Measurements from ENCODE around the gene ROBO1. TPM values are rescaled to one million over a fixed set of nuclear protein-coding genes. Genes with fewer than 3 reads are reported as not detected.

ROBO1 gene
- total and polyA plus RNA-seq, 4 donors: 1.0 to 30.3 (median 3.9) TPM

DNA sequence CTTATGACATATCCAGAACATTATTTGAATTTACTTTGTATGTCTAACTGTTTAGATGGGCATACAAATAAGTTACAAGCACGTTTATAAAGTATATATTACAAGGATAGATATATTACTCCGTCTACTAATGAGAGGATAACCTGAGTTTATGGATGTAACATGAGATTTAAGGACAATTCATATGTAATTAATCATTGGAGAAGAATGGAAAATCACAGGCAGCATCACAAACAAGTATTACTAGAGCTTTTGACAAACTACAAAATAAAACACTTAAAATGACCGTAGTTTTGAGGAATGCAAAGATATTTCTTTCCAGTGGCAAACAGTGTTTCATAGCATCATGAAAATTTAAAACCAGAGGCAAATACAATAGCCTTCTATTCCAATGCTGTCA lies 113.8 kb downstream of the ROBO1 start (continued):
- TF ChIP-seq, protein P1, sequence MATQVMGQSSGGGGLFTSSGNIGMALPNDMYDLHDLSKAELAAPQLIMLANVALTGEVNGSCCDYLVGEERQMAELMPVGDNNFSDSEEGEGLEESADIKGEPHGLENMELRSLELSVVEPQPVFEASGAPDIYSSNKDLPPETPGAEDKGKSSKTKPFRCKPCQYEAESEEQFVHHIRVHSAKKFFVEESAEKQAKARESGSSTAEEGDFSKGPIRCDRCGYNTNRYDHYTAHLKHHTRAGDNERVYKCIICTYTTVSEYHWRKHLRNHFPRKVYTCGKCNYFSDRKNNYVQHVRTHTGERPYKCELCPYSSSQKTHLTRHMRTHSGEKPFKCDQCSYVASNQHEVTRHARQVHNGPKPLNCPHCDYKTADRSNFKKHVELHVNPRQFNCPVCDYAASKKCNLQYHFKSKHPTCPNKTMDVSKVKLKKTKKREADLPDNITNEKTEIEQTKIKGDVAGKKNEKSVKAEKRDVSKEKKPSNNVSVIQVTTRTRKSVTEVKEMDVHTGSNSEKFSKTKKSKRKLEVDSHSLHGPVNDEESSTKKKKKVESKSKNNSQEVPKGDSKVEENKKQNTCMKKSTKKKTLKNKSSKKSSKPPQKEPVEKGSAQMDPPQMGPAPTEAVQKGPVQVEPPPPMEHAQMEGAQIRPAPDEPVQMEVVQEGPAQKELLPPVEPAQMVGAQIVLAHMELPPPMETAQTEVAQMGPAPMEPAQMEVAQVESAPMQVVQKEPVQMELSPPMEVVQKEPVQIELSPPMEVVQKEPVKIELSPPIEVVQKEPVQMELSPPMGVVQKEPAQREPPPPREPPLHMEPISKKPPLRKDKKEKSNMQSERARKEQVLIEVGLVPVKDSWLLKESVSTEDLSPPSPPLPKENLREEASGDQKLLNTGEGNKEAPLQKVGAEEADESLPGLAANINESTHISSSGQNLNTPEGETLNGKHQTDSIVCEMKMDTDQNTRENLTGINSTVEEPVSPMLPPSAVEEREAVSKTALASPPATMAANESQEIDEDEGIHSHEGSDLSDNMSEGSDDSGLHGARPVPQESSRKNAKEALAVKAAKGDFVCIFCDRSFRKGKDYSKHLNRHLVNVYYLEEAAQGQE (IDR thresholded peaks at IDR 0.05): no peak
- TF ChIP-seq, protein P2, sequence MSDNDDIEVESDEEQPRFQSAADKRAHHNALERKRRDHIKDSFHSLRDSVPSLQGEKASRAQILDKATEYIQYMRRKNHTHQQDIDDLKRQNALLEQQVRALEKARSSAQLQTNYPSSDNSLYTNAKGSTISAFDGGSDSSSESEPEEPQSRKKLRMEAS (IDR thresholded peaks at IDR 0.05): no peak
- TF ChIP-seq RAD21 (IDR thresholded peaks at IDR 0.05) (no peak), FOXA1 (IDR thresholded peaks at IDR 0.05) (no peak)

DNA sequence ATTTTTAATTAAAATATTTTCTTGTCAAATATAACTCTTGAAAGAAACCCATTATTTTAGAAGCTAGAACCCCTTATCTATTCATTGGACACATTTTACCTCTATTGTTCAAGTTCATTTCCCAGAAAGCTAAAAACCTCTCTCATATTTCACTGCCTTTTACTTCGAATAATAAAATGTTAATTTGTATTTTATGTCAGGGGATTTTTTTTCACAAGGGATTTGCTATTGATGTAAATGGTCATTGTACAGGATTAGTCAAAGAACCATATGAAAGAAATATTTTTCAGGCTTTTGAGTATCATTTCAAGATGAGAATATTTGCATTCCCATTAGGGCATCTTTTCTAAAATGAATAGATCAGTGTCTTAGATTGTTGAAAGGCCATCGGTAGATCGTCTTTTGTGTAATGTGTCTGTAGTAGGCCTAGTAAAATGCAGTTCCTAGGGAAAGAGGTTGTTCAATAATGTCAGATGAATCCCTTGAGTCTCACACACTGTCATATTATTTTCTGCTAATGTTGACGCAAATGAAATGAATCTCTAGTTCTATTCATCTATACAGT lies 114.5 kb downstream of the ROBO1 start:
- H3K27ac ChIP-seq (ENCODE audit: low read depth in 1 of 2, low read length in 2 of 2): no peak overlapping the region
- H3K4me3 ChIP-seq (ENCODE audit: low read depth in 1 of 3, low read length in 3 of 3): no peak overlapping the region
- H3K9me3 ChIP-seq (ENCODE audit: control insufficient read depth in 4 of 4, low read length in 3 of 4): peaks cover 0 to 4% (median 0%) of the 10 kb centered on the region in 4 donors
- no peak for DNase-seq (ENCODE audit: low spot score)
- no peak overlapping the region for H3K9ac ChIP-seq (ENCODE audit: low read depth in 1 of 2, low read length in 2 of 2)
- H3K36me3 ChIP-seq (ENCODE audit: control insufficient read depth in 4 of 4, insufficient read depth in 3 of 4, low read depth in 1 of 4, low read length in 3 of 4): no peaks in the 10 kb centered on the region
- no peak for TF ChIP-seq YY1 (IDR thresholded peaks at IDR 0.05)
- TF ChIP-seq HNF4A (conservative IDR thresholded peaks at IDR 0.05): no peak
- no peak for TF ChIP-seq FOXA1 (IDR thresholded peaks at IDR 0.05)
- TF ChIP-seq, protein P3, sequence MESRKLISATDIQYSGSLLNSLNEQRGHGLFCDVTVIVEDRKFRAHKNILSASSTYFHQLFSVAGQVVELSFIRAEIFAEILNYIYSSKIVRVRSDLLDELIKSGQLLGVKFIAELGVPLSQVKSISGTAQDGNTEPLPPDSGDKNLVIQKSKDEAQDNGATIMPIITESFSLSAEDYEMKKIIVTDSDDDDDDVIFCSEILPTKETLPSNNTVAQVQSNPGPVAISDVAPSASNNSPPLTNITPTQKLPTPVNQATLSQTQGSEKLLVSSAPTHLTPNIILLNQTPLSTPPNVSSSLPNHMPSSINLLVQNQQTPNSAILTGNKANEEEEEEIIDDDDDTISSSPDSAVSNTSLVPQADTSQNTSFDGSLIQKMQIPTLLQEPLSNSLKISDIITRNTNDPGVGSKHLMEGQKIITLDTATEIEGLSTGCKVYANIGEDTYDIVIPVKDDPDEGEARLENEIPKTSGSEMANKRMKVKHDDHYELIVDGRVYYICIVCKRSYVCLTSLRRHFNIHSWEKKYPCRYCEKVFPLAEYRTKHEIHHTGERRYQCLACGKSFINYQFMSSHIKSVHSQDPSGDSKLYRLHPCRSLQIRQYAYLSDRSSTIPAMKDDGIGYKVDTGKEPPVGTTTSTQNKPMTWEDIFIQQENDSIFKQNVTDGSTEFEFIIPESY (IDR thresholded peaks at IDR 0.05): no peak
- TF ChIP-seq, protein P1 (IDR thresholded peaks at IDR 0.05): no peak
- no peak for TF ChIP-seq GABPA (IDR thresholded peaks at IDR 0.05 in 1 of 2, conservative IDR thresholded peaks at IDR 0.05 in 1 of 2)
- no peak for TF ChIP-seq JUND (IDR thresholded peaks at IDR 0.05)
- TF ChIP-seq RAD21 (IDR thresholded peaks at IDR 0.05): no peak
- no peak for TF ChIP-seq HNF4G (IDR thresholded peaks at IDR 0.05)
- no peak for TF ChIP-seq NR2F2 (IDR thresholded peaks at IDR 0.05)
- TF ChIP-seq FOXA2 (IDR thresholded peaks at IDR 0.05): no peak
- no peak for TF ChIP-seq RXRA (IDR thresholded peaks at IDR 0.05)
- TF ChIP-seq, protein P2 (IDR thresholded peaks at IDR 0.05): no peak
- no peak for TF ChIP-seq SP1 (IDR thresholded peaks at IDR 0.05)
- no peak for TF ChIP-seq EGR1 (IDR thresholded peaks at IDR 0.05; ENCODE audit: low read depth in 2 of 2)
- no peak for TF ChIP-seq TAF1 (conservative IDR thresholded peaks at IDR 0.05)
- H3K27me3 ChIP-seq (ENCODE audit: control insufficient read depth in 4 of 4, insufficient read depth in 4 of 4, low read length in 3 of 4): no peaks in the 10 kb centered on the region
- WGBS: 77% methylated on average over 4 of the region's 4 CpGs
- no peaks in the 10 kb centered on the region for H3K4me1 ChIP-seq (ENCODE audit: control insufficient read depth in 4 of 4, insufficient read depth in 4 of 4, low read length in 3 of 4)
